ENCODE results near the gene H3-3A.

H3-3A gene

DNA sequence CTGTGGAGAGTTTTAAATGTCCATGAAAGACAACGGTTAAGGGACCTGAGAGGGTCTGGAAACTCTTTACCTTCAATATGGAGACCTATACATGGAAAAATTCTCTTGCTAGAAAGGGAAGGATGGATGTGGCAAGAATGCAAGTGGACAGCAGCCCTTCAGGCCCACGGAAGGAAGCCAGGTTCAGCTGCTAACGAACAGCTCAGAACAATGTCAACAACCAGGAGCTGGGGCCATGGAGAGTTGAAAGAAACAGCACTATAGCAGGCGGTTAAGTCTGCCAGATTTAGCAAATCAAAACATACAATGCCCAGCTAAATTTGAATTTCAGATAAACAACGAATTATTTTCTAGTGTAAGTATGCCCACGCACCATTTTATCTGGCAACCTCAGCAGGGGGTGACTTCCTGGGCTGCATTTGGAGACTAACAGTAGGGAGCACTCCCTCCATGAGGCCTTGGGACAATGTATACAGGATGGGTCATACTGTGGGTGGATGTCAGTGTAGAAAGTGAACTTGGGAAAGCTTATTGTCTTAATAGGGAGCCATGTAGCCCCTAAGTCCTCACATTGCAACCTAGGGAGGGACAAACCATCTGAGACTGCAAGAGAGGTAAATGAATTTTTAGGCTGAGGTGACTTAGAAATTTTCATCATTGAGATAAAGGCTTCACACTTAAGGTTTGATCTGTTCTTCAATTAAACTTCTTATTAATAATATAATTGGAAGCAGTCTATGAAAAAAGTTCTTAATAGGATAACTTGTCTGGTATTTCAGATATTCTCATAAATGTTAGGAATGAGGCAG lies 7.8 kb upstream of the H3-3A start:
- no peak for DNase-seq (ENCODE audit: low read depth)

DNA sequence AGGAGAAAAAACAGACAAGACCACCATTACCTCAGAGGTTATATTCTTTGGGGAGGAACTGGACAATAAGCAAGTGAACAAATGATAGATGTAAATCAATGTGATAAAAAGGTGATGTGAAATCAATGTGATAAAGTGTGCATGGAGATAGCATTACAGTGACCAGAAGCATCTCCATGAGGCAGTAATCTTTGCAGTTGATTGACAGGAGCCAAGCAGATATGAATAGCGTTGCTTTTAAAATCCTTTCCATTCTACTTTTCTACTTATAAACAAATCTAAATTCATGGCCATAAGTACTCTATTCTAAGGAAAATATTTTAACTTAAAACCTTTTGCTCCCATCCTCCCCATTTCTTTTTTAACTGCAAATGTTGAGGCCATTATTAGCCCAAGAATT lies 2.8 kb upstream of the H3-3A start:
- no peak for DNase-seq (ENCODE audit: low read depth)

DNA sequence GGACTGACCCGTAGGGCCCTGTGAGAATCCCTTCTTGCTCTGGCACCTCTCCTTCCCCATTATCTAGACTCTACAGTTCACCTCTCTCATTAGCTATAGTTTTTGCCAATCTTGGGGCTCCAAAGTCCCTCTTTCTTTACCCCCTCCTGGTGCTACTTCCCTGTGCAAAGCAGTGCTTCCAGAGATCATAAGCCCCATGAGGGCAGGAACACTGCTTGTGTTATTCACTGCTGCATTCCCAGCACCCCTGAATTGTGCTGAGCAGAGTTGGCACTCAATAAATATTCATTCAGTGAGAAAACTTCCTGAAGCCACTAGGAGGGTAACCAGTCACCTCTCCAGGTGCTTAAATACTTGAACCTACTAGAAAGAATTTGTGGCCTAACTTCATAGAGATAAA lies 2.1 kb upstream of the H3-3A start:
- DNase-seq (ENCODE audit: low read depth), result no peak

DNA sequence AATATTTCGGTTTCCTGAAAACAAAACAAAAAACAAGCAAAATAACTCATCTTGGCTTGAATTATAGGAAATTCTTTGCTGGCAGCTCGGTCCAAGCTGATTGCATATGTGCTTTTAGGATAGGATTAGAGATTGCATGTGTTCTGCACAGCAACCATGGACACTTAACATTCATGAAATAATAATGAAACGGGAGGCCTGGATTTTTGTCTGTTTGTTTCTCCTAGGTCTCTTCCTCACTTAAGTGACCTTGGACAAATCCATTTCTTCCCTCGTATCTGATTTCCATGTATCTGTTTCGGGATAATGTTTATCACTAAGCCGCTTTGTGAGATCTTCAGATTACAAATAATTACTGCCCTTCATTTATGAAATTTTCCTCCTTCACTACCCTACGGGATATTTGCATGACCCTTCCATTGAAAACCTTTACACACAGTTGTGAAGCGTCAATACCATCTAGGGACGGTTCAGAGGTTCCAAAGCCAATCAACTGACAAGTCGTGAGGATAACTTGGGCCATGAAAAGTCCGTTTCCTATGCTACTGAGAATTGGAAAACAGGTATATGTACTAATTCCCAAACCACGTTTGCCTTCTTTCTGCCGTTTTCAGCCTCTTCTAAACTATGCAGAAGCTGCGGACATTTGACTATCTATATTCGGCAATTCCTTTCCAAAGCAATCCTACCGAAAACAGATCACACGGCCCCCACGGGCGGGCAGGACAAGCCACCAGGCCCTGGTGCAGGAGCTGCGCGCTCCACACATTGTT lies 1.3 kb upstream of the H3-3A start:
- DNase-seq (ENCODE audit: low read depth), result no peak

DNA sequence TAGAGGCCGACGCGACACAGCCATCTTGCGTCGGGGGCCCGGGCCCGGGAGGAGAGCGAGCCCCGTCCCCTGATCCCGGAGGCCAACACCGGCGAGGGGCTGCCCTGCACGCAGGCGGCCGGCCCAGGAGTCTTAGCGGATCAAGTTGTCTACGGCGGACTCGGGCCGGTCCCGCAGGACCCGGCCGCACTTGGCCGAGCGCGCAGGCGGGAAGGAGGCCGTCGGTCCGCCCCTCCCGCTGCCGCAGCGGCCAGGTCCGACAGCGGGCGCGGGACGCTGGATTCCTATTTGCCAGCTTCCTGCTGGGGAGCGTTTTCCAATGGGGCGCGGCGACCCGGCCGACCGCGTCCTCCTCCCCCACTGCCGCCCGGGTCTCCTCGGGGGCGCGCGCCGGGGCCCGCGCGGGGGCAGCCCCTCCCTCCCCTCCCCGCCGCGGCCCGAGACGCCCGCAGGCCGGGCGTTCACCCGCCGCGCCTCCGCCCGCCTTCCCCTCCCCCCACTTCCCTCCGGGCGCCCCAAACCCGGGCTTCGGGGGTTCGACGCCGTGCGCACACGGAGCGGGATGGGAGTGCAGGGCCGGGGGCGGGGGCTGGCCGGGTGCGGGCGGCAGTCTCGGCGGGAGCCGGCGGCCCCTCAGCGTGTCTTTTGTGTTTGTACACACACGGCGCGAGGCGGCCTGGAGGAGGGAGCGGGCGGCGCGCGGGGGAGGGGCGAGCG lies 517 bp upstream of the H3-3A start:
- no peak for DNase-seq (ENCODE audit: low read depth)

DNA sequence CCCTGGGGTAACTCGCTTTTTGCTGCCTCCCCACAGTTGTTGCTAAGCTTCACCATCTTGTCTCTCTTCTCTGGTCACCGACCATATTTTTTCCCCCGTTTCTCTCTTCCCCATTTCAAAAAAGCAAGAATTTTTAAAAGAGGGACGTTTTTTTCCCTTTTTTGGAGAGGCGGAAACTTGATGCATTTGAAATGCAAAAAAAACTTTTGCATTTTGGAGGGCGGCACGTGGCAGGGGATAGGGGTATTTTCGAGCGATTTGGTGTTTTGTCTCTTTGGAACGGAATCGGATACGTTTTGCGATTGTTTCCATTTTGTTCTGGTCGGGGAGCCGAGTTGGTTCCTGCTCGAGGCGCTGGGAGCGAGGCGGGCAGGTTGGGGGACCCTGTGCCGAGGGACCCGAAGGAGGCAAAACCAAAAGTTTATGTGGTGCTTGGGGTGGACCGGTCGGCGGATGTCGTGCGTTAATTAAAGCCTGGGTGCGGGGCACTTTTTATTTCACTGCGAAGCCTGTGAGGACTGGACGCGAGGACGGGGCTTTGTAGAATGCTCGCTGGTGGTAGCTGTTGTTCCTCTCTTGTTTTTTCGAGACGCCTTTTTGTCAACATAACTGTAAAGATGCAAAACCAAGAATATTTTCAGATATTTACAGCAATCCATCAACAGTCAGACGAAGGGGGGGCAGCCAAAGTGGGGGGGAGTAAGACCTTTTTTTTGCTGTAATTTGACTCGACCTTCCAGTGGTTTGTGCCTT lies 884 bp downstream of the H3-3A start:
- DNase-seq (ENCODE audit: low read depth), result no peak

DNA sequence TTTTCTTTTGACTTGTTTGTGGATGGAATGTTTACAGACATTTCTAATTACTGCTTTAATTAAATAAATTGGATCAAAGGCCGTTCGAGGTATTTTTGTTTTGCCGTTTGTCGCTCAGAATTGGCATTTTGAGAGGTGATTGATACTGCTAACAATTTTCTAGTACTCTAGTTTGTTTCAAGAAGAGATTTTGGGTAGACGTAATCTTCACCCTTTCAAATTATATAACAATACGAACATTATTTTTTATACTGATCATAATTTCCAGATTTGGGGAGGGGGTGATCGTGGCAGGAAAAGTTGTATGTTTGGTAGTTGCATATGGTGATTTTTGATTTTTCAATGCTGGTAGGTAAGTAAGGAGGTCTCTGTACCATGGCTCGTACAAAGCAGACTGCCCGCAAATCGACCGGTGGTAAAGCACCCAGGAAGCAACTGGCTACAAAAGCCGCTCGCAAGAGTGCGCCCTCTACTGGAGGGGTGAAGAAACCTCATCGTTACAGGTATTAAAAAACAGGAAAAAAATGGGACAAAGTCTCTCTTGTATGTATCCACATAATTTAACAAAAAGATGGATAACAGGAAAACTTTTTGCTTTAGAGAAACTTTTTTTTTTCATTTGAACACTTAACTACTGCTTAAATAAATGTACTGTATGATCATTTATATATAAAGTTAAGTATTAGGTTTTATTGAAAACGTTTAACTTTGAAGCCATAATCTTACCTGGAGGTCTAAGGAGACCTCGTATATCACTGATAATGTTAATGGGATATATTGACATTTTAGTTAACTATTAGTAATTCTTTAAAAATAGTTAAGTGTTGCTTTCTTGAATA lies 1.7 kb downstream of the H3-3A start:
- no peak for DNase-seq (ENCODE audit: low read depth)

DNA sequence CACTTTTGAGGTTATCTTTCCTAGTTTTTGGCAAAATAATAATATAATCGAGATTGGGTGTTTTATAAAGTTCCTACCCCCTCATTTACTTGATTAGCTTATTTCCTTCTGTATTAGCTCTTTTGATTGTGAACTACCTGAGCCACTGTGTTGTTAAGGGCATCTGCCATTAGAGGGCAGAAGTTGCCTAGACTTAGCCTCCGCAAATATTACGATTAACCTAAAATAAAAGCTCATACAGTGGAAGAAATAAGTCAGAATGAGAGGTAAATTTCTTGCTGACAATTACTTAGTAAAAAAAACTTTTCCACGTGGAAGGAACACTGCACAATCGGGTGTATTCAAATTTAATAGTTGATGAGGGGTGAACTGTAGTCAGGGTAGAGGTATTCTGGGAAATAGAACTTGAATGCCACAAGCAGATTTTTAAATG lies 2.3 kb downstream of the H3-3A start:
- no peak for DNase-seq (ENCODE audit: low read depth)

DNA sequence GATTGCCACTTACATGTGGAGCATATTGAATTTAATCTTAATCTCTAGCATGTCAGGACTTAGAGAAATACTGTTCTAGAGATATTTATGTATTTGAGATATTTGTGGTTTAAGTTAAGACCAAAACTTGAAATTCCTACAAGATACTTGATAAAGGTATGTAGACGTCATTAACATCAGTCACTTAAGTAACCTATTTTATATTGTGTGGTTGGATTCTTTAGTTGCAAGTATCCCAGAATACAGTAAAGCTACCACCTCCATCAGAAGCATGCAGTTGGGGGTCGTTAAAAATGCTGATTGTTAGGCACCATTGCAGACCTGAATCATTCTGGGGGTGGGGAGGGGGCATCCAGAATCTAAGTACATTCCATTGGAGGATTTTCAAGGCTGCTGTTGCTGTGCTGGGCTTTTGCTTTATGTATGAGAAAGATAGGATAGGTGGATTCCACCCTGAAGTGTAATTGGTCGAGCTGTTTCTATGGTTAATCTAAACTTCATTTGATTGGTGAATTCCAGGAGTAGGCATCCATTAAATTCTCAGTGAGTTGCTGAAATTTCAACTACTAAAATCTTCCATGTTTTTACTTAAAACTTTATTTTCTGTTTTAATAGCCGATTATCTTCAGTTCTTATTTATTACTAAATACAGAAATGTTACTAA lies 4.0 kb downstream of the H3-3A start:
- no peak for DNase-seq (ENCODE audit: low read depth)

DNA sequence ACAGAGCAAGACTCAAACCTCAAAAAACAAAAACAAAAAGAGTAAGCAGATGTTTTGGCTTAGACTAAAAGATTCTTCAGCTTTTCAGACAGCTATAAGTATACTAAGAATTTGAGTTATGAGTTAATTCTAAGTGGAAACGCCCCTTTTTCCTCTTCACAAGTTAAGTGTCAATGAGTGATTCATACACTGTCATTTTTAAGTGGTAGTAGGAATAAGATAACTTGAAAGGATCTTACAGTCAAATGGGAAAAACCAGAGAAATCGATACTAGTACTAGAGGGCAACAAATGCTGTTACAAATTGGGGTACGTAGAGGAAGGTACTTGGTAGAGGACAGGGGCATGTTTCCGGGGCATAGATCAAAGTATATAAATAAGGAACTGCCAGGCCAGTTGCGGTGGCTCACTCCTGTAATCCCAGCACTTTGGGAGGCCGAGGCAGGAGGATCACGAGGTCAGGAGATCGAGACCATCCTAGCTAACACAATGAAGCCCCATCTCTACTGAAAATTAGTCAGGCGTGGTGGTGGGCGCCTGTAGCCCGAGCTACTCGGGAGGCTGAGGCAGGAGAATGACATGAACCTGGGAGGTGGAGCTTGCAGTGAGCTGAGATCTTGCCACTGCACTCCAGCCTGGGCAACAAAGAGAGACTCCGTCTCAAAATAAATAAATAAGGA lies 7.4 kb downstream of the H3-3A start:
- DNase-seq (ENCODE audit: low read depth), result no peak

DNA sequence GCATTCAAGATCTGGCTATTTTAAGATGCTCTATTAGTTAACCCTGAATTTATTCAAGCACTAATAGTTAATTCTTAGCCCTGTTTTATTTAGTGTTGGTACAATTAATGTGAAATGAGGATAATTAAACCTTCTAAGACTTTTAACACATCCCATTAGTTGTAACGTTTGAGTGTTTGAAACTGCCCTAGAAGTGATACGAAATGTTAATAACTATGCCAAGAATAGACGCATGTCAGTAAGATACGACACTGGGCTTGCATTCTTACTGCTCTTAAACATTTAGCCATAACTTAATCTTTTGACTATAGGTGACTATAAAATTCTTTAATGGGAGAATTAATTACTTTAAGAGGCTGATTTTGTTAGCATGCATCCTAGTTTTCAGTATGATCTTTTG lies 9.8 kb downstream of the H3-3A start:
- DNase-seq (ENCODE audit: low read depth), result no peak

DNA sequence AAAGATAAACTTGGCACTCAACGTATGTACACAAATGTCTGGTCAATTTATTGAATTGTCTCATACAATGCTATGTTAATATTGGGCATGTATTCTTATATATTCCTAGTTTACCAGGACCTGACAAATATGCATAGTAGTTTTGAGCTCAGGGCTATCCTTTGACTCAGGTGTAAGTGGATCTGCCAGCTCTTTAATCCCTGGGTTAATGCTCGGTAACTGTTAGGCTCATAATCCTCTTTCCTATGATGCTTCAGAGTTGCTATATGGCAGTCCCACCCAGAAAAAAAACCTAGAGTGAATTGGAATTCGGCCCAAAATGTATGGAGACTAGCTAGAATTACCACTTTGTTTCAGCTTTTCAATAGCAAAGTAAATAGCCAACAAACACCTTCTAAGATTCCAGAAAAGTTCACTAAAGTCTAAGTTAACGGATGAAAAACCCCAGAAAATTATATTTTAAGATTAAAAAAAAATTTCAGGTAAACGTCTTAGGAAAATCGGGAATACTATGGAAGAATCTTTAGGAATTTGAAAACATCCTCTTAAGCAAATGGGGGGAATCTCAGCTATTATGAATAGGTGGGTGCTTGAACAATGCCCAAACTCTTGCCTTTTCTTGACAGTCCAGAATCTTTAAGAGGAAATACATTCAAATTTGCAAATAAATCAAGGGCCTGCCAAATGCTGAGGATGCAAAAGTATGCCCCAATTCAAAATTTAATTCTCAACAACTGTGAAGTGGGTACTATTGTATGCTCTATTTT lies 10.9 kb downstream of the H3-3A start:
- DNase-seq (ENCODE audit: low read depth), result no peak

DNA sequence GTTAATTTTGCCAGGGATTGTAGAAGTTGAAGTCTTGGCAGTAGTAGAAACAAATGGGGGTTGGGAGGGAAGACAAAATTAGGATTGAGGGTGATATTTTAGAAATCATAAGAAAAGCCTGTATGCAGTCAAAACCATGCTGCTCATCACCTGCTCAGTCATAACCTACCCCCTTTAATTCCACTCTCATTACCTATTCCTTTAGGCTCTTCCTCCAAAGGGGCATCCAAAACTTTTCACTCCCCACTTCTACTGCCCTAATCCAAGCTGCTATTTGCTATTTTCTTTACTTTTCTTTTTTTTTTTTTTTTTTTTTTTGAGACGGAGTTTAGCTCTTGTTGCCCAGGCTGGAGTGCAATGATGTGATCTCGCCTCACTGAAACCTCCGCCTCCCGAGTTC lies 11.5 kb downstream of the H3-3A start:
- DNase-seq (ENCODE audit: low read depth), result no peak

DNA sequence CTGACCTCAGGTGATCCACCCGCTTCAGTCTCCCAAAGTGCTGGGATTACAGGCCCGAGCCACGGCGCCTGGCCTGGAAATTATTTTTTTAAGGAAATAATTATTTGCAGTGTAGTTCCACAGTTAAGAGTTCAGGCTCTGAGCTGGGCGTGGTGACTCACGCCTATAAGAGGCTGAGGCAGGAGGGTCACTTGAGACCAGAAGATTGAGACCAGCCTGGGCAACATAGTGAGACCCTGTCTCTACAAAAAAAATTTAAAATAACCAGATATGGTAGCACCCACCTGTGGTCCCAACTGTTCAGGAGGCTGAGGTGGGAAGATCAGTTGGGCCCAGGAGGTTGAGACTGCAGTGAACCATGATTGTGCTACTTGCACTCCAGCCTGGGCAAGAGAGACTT lies 13.9 kb downstream of the H3-3A start:
- no peak for DNase-seq (ENCODE audit: low read depth)

DNA sequence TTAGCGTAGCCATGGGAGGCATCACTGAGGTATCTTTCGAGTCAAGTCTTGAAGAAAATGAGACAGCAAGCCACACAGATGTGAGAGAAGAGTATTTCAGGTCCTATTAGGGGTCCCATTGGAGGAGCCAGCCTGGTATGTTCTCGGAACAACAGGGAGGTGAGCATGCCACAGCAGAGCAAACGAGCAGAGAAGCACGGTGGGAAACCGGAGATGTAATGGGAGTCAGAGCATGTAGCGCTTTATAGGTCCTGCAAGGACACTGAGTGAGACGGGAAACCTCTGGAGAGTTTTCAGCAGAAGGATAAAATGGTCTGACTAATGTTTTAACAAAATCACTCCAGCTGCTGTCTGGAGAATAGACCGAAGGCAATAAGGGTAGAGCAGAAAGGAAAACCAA lies 15.9 kb downstream of the H3-3A start:
- no peak for DNase-seq (ENCODE audit: low read depth)

DNA sequence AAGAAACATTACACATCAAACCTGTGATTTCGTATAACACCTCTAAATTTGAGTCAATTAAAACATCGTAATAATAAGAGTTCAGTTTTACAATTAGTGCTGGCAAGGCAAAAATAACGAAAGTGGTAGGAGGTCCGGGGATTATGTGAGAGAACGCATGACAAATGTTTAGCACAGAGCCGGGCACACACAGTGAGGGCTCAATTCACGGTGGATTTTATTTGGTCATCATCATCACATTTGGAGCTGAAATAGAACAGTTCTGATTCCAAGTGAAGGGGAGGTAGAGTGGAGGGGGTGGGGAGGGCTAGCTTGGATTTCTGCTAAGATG lies 20.0 kb downstream of the H3-3A start:
- no peak for DNase-seq (ENCODE audit: low read depth)

DNA sequence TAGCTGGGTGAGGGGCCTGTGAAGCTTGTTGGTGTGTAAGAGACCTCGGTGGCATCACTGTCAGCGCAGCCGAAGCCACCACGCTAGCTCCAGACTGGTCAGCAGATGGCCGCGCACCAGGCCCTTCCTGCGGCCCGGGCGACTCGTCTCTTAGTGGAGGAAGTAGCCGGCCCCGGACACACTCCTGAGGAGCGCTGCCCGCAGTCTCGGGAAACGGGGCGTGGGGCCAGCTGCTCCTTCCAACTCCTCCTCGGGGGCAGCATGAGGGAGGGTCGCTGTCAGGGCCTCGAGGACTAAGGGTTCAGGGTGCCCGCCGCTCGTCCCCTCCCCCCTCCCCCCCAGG lies 20.4 kb downstream of the H3-3A start:
- DNase-seq (ENCODE audit: low read depth), result no peak

DNA sequence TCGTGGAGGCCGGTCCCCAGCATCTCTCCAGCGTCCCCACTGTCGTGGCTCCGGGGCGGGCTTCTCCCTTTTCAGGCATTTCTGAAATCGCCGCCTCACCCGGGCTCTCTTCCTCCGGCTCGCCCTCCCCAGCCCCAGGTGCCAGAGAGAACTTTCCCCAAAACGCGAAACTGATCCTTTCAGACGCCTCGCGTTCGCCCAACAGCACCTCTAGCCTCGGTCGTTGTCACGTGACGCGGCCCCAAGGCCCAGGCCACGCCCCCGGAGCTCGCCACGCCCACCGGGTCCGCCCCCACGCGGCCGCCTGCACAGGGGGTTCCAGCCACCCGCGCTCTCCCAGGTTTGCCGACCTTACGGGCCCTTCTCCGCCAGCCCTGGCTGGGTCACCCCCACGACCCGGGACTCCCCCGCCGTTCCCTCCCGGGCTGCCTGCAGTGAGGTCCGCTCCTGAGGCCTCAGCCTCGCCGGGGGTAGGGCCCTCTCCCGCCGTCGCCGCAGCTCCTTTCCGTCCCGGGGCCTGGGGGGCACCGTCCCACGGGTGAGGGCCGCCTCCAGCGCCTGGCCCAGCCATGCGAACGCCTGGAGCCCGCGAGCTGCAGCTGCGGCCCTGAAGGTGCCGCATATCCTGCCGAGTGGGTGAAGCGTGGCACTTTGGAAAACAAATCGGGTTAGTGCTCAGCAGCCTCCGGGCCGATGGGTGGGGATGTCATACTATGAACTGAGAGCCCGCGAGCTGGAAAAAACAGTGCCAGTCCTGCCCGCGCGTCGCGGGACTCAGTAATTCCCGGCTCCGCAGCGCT lies 21.0 kb downstream of the H3-3A start:
- no peak for DNase-seq (ENCODE audit: low read depth)
